ENCODE data around the gene OR2AT4. TPM values are rescaled to one million over a fixed set of nuclear protein-coding genes. Genes with fewer than 3 reads are reported as not detected.

Gene OR2AT4
- total RNA-seq, 1 donor from 2014 or later: not detected

DNA sequence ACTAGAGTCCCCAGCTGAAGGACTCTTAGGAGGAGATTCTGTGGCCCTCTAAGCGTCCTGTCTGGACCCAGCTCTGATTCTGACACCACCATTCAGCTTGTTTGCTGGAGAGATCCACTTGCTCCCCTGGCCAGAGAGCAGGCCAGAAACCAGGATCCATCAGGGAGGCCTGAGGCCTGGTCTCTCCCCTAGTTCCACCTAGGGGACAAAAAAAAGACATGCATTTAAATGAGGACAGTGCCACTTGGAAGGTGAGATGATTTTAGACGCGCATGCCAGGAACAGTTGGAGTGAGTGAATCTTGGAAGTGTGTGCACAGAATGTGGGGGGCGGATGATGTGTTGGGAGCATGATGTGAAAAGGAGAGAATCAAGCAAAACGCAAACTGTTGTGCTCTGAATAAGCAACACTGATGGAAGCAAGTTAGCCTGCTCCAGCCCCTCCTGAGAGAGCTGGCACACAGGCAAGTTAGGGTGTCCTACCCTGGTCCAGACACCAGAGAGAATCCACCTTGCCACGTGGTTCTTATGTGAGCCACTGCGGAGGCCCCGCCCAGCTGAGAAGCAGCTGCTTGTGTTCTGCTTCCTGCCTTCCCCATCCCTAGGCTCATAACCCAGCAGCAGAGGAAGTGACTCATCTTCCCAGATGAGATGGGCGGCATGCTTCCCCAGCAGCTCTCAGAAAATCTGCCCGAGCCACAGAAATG is 46.2 kb upstream of the OR2AT4 start:
- H3K27me3 Mint-ChIP-seq: peaks cover 35% of the 10 kb centered on the region
- no peaks in the 10 kb centered on the region for H3K9me3 Mint-ChIP-seq (ENCODE audit: low read depth)
- no peak overlapping the region for H3K4me3 Mint-ChIP-seq (ENCODE audit: low read depth)
- no peak overlapping the region for H3K27ac Mint-ChIP-seq
- peaks cover 6% of the 10 kb centered on the region for H3K4me1 Mint-ChIP-seq (ENCODE audit: low read depth)
- H3K36me3 Mint-ChIP-seq (ENCODE audit: insufficient read depth): no peaks in the 10 kb centered on the region
- DNase-seq (ENCODE audit: low spot score, unreplicated experiment): no peak
- no peak for TF ChIP-seq CTCF (IDR thresholded peaks at IDR 0.05; ENCODE audit: unreplicated experiment)

DNA sequence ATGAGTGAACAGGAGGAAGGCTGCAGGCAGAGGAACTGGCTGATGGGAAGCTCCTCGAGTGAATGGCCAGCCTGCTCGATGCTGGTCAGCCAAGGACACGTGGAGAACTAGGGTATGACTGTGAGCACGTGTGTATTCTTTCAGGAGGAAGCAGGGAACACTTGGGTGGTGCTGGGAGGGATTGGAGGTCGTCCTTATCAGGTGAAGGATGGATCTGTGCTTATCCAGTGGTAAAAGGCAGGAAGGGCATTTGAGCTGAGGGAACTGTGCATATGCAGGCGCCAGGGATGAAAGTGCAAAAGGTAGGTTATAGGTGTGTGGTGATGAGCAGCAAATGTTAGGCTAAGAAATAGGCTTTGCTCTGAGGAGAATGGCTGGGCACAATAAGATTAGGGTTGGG is 44.5 kb upstream of the OR2AT4 start:
- TF ChIP-seq CTCF (IDR thresholded peaks at IDR 0.05; ENCODE audit: unreplicated experiment): no peak
- no peak overlapping the region for H3K27ac Mint-ChIP-seq
- peaks cover 42% of the 10 kb centered on the region for H3K27me3 Mint-ChIP-seq
- H3K36me3 Mint-ChIP-seq (ENCODE audit: insufficient read depth): no peaks in the 10 kb centered on the region
- H3K4me1 Mint-ChIP-seq (ENCODE audit: low read depth): peaks cover 5% of the 10 kb centered on the region
- no peak overlapping the region for H3K4me3 Mint-ChIP-seq (ENCODE audit: low read depth)
- no peak for DNase-seq (ENCODE audit: low spot score, unreplicated experiment)
- no peaks in the 10 kb centered on the region for H3K9me3 Mint-ChIP-seq (ENCODE audit: low read depth)

GRCh38 chr11:75140269-75141138 is 43.8 kb upstream of the OR2AT4 start:
- no peaks in the 10 kb centered on the region for H3K9me3 Mint-ChIP-seq (ENCODE audit: low read depth)
- TF ChIP-seq CTCF (IDR thresholded peaks at IDR 0.05; ENCODE audit: unreplicated experiment): peak; percentile 97
- H3K4me3 Mint-ChIP-seq (ENCODE audit: low read depth): no peak overlapping the region
- H3K27ac Mint-ChIP-seq: no peak overlapping the region
- H3K36me3 Mint-ChIP-seq (ENCODE audit: insufficient read depth): no peaks in the 10 kb centered on the region
- peaks cover 45% of the 10 kb centered on the region for H3K27me3 Mint-ChIP-seq
- peaks cover 1% of the 10 kb centered on the region for H3K4me1 Mint-ChIP-seq (ENCODE audit: low read depth)
- peak; percentile 72 for DNase-seq (ENCODE audit: low spot score, unreplicated experiment)

- DNase-seq (ENCODE audit: low spot score, unreplicated experiment): no peak
- Mint-ChIP-seq H3K27me3 (peaks cover 40% of the 10 kb centered on the region), H3K36me3 (ENCODE audit: insufficient read depth) (no peaks in the 10 kb centered on the region), H3K4me1 (ENCODE audit: low read depth) (no peaks in the 10 kb centered on the region), H3K4me3 (ENCODE audit: low read depth) (no peak overlapping the region), H3K27ac (no peak overlapping the region), H3K9me3 (ENCODE audit: low read depth) (no peaks in the 10 kb centered on the region)
- no peak for TF ChIP-seq CTCF (IDR thresholded peaks at IDR 0.05; ENCODE audit: unreplicated experiment)
These were observed 39.0 kb upstream of the OR2AT4 start for GRCh38 chr11:75135651-75136050.

GRCh38 chr11:75135021-75135650 is 38.5 kb upstream of the OR2AT4 start:
- no peak overlapping the region for H3K27ac Mint-ChIP-seq
- TF ChIP-seq CTCF (IDR thresholded peaks at IDR 0.05; ENCODE audit: unreplicated experiment): no peak
- peaks cover 37% of the 10 kb centered on the region for H3K27me3 Mint-ChIP-seq
- DNase-seq (ENCODE audit: low spot score, unreplicated experiment): no peak
- no peak overlapping the region for H3K4me3 Mint-ChIP-seq (ENCODE audit: low read depth)
- no peaks in the 10 kb centered on the region for H3K9me3 Mint-ChIP-seq (ENCODE audit: low read depth)
- no peaks in the 10 kb centered on the region for H3K36me3 Mint-ChIP-seq (ENCODE audit: insufficient read depth)
- H3K4me1 Mint-ChIP-seq (ENCODE audit: low read depth): no peaks in the 10 kb centered on the region
